ENCODE measurements around the gene SKAP2. TPM values are rescaled to one million over a fixed set of nuclear protein-coding genes. Genes with fewer than 3 reads are reported as not detected.

Gene SKAP2
- polyA plus RNA-seq, 2 of the 4 experiments (the other 2 are of a cell fraction), result 18.7 to 23.0 TPM

GRCh38 chr7:26684447-26684846 lies 179.9 kb downstream of the SKAP2 start:
- H3K4me3 ChIP-seq, result no peak overlapping the region
- H3K4me1 ChIP-seq, result peaks cover 33% of the 10 kb centered on the region
- no peak for TF ChIP-seq E2F6 (IDR thresholded peaks at IDR 0.05; ENCODE audit: borderline replicate concordance, low read depth)
- no peak for TF ChIP-seq NFE2L2 (conservative IDR thresholded peaks at IDR 0.05; ENCODE audit: low read length)
- no peak for TF ChIP-seq ATOH8 (CRISPR knock-in tag; IDR thresholded peaks at IDR 0.05; ENCODE audit: low read depth)
- TF ChIP-seq ESRRA (IDR thresholded peaks at IDR 0.05; ENCODE audit: borderline replicate concordance, low read length), result no peak
- no peak for TF ChIP-seq GATA3 (IDR thresholded peaks at IDR 0.05; ENCODE audit: borderline replicate concordance)
- no peak for TF ChIP-seq ZSCAN20 (CRISPR knock-in tag; IDR thresholded peaks at IDR 0.05)
- TF ChIP-seq POLR2A (IDR thresholded peaks at IDR 0.05; ENCODE audit: low read length), result no peak
- no peak for TF ChIP-seq BCL3 (IDR thresholded peaks at IDR 0.05)
- TF ChIP-seq FOSL2 (IDR thresholded peaks at IDR 0.05), result no peak
- no peak for TF ChIP-seq FOSL2 (CRISPR knock-in tag; IDR thresholded peaks at IDR 0.05)
- no peak for TF ChIP-seq CEBPB (IDR thresholded peaks at IDR 0.05)
- no peak for TF ChIP-seq TFCP2L1 (CRISPR knock-in tag; IDR thresholded peaks at IDR 0.05)
- no peak for TF ChIP-seq RAD21 (conservative IDR thresholded peaks at IDR 0.05 in 1 of 2, IDR thresholded peaks at IDR 0.05 in 1 of 2)
- no peak for TF ChIP-seq CHD2 (IDR thresholded peaks at IDR 0.05; ENCODE audit: low read length, partially characterized antibody)
- ATAC-seq (no peak), FAIRE-seq (no peak), DNase-seq (ENCODE audit: low read depth in 1 of 2, low spot score in 1 of 2) (no peak)
- POLR2A ChIA-PET, result no interaction called here
- 47% methylated on average over 3 of the region's 3 CpGs for WGBS (ENCODE audit: missing lambda C conversion rate)
- no peak overlapping the region for H3K4me2 ChIP-seq
- H3K9me3 ChIP-seq, result no peaks in the 10 kb centered on the region
- CTCF ChIA-PET, result interaction anchor here (0.6 to 5.9 kb wide), 4 partner anchors 155 to 465 kb away, joined by 3 to 65 read pairs (median 17); partner anchors contain the start of genes HOXA5 and HOXA6
- H3K27ac ChIP-seq, result no peak overlapping the region

- CTCF ChIA-PET, result interaction anchor here (0.7 to 5.9 kb wide), 17 partner anchors 11 to 790 kb away, joined by 3 to 65 read pairs (median 7); partner anchors contain the start of genes HOXA1, HOXA5 and HOXA6
- no peaks in the 10 kb centered on the region for H3K9me3 ChIP-seq
- no peak overlapping the region for H3K4me2 ChIP-seq
- FAIRE-seq, result no peak
- WGBS (ENCODE audit: missing lambda C conversion rate), result 93% methylated on average over 1 of the region's 1 CpG
- POLR2A ChIA-PET, result no interaction called here
- H3K27ac ChIP-seq, result no peak overlapping the region
- no peak for DNase-seq (ENCODE audit: low read depth in 1 of 2, low spot score in 1 of 2)
- TF ChIP-seq ZFP36 (IDR thresholded peaks at IDR 0.05; ENCODE audit: borderline replicate concordance, partially characterized antibody) (no peak), POLR2AphosphoS2 (conservative IDR thresholded peaks at IDR 0.05; ENCODE audit: low read length) (no peak), POLR2A (IDR thresholded peaks at IDR 0.05; ENCODE audit: low read length) (no peak), TP53 (CRISPR knock-in tag; IDR thresholded peaks at IDR 0.05) (no peak), FOSB (CRISPR knock-in tag; IDR thresholded peaks at IDR 0.05) (no peak), CTCF (IDR thresholded peaks at IDR 0.05) (no peak), KDM5A (IDR thresholded peaks at IDR 0.05) (no peak), KDM1A (IDR thresholded peaks at IDR 0.05; ENCODE audit: low read depth) (no peak), HES2 (IDR thresholded peaks at IDR 0.05) (no peak), ELK1 (IDR thresholded peaks at IDR 0.05; ENCODE audit: low read depth, low read length) (no peak), BCL3 (IDR thresholded peaks at IDR 0.05) (no peak), SMC3 (IDR thresholded peaks at IDR 0.05) (no peak), EP300 (IDR thresholded peaks at IDR 0.05) (no peak), HDAC2 (IDR thresholded peaks at IDR 0.05) (no peak)
- ATAC-seq, result no peak
- peaks cover 22% of the 10 kb centered on the region for H3K4me1 ChIP-seq
- H3K4me3 ChIP-seq, result no peak overlapping the region
Observed at GRCh38 chr7:26683277-26683676, 181.1 kb downstream of the SKAP2 start.

Measured in A549 (cell line).